ENCODE measurements around the gene PRLR. TPM values are rescaled to one million over a fixed set of nuclear protein-coding genes. Genes with fewer than 3 reads are reported as not detected.
"Not testable (repeated sequence)": the region's sequence is repeated elsewhere in the genome, so short reads cannot be mapped to it uniquely, and the experiment has no call there.

Gene PRLR
- polyA plus RNA-seq, 1 donor from 2014 or later: 0.50 TPM

DNA sequence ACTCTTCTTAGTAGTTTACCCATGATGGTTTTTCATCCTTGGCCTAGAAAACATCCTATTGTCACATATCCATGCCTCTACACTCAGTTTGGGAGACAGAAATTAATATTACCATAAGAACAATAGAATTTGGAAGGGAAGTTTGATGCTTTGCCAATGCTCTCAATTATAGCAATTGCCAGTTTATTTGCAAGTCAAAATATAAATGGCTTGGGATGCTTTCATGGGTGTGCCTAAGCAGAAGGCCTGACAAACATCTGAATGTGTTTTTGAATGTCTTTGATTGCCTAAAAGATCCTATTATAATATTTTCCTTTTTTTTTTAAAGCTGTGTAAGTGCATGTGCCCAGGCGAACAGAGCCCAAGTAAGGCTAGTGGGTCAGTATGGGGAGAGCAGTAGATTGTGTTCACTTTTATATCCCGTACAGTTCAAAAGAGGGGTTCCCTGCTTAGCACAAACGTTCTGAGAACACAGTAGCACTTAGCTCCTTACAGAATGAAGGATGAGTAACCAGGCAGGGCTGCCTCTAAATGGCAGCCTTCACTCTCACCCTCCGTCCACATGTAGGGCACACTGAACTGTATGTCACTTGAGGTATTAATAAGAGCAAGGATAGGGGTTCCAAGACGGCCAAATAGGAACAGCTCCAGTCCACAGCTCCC, 126.5 kb downstream of the PRLR start:
- Histone ChIP-seq H3K9ac (ENCODE audit: low read length) (no peak overlapping the region), H2AFZ (ENCODE audit: low read depth, low read length) (no peak overlapping the region)

DNA sequence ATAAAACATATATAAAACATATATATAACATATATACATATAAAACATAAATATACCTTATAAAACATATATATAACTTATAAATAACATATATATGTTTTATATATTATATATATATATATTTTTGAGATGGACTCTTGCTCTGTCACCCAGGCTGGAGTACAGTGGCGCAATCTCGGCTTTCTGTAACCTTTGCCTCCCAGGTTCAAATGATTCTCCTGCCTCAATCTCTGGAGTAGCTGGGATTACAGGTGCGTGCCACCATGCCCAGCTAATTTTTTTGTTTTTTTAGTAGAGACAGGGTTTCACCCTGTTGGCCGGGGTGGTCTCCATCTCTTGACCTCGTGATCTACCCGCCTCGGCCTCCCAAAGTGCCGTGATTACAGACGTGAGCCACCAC, 128.6 kb downstream of the PRLR start:
- H3F3A ChIP-seq (ENCODE audit: insufficient read depth, low read length, poor library complexity, severe bottlenecking); H4K20me1 ChIP-seq (ENCODE audit: insufficient read depth); H3K4me3 ChIP-seq (ENCODE audit: low read length); H3K9me3 ChIP-seq (ENCODE audit: low read length); H3K9me2 ChIP-seq (ENCODE audit: insufficient read depth, low read length); H3K79me2 ChIP-seq (replicated peaks; ENCODE audit: insufficient read depth, low read length); H3K27ac ChIP-seq (ENCODE audit: low read length); H3K27me3 ChIP-seq (ENCODE audit: insufficient read depth, low read depth, low read length); H3K4me2 ChIP-seq (ENCODE audit: low read length); H3K9ac ChIP-seq (ENCODE audit: low read length); H3K36me3 ChIP-seq (ENCODE audit: insufficient read depth, low read length); H2AFZ ChIP-seq (ENCODE audit: low read depth, low read length): not testable (repeated sequence)

More for the DNA sequence above, 126.5 kb downstream of the PRLR start:
- TF ChIP-seq TAF1 (IDR thresholded peaks at IDR 0.05; ENCODE audit: low read depth) (no peak), MXI1 (conservative IDR thresholded peaks at IDR 0.05; ENCODE audit: poor library complexity, severe bottlenecking) (no peak), POLR2AphosphoS5 (IDR thresholded peaks at IDR 0.05) (no peak), EP300 (conservative IDR thresholded peaks at IDR 0.05; ENCODE audit: poor library complexity, severe bottlenecking) (no peak), RAD21 (conservative IDR thresholded peaks at IDR 0.05) (no peak)
- TF ChIP-seq, protein P1, sequence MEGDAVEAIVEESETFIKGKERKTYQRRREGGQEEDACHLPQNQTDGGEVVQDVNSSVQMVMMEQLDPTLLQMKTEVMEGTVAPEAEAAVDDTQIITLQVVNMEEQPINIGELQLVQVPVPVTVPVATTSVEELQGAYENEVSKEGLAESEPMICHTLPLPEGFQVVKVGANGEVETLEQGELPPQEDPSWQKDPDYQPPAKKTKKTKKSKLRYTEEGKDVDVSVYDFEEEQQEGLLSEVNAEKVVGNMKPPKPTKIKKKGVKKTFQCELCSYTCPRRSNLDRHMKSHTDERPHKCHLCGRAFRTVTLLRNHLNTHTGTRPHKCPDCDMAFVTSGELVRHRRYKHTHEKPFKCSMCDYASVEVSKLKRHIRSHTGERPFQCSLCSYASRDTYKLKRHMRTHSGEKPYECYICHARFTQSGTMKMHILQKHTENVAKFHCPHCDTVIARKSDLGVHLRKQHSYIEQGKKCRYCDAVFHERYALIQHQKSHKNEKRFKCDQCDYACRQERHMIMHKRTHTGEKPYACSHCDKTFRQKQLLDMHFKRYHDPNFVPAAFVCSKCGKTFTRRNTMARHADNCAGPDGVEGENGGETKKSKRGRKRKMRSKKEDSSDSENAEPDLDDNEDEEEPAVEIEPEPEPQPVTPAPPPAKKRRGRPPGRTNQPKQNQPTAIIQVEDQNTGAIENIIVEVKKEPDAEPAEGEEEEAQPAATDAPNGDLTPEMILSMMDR (IDR thresholded peaks at IDR 0.05; ENCODE audit: poor library complexity, severe bottlenecking): no peak
- TF ChIP-seq, protein P2, sequence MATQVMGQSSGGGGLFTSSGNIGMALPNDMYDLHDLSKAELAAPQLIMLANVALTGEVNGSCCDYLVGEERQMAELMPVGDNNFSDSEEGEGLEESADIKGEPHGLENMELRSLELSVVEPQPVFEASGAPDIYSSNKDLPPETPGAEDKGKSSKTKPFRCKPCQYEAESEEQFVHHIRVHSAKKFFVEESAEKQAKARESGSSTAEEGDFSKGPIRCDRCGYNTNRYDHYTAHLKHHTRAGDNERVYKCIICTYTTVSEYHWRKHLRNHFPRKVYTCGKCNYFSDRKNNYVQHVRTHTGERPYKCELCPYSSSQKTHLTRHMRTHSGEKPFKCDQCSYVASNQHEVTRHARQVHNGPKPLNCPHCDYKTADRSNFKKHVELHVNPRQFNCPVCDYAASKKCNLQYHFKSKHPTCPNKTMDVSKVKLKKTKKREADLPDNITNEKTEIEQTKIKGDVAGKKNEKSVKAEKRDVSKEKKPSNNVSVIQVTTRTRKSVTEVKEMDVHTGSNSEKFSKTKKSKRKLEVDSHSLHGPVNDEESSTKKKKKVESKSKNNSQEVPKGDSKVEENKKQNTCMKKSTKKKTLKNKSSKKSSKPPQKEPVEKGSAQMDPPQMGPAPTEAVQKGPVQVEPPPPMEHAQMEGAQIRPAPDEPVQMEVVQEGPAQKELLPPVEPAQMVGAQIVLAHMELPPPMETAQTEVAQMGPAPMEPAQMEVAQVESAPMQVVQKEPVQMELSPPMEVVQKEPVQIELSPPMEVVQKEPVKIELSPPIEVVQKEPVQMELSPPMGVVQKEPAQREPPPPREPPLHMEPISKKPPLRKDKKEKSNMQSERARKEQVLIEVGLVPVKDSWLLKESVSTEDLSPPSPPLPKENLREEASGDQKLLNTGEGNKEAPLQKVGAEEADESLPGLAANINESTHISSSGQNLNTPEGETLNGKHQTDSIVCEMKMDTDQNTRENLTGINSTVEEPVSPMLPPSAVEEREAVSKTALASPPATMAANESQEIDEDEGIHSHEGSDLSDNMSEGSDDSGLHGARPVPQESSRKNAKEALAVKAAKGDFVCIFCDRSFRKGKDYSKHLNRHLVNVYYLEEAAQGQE (IDR thresholded peaks at IDR 0.05; ENCODE audit: borderline replicate concordance): no peak
- no peak overlapping the region for H3K4me2 ChIP-seq (ENCODE audit: low read length)
- no peaks in the 10 kb centered on the region for H3K9me2 ChIP-seq (ENCODE audit: insufficient read depth, low read length)
- H3F3A ChIP-seq (ENCODE audit: insufficient read depth, low read length, poor library complexity, severe bottlenecking): no peaks in the 10 kb centered on the region
- H3K9me3 ChIP-seq (ENCODE audit: low read length): no peaks in the 10 kb centered on the region
- H3K4me3 ChIP-seq (ENCODE audit: low read length): no peak overlapping the region
- H3K79me2 ChIP-seq (replicated peaks; ENCODE audit: insufficient read depth, low read length): no peaks in the 10 kb centered on the region
- H3K27ac ChIP-seq (ENCODE audit: low read length): no peak overlapping the region
- H3K27me3 ChIP-seq (ENCODE audit: insufficient read depth, low read depth, low read length): no peaks in the 10 kb centered on the region
- H3K36me3 ChIP-seq (ENCODE audit: insufficient read depth, low read length): no peaks in the 10 kb centered on the region
- no peaks in the 10 kb centered on the region for H4K20me1 ChIP-seq (ENCODE audit: insufficient read depth)

DNA sequence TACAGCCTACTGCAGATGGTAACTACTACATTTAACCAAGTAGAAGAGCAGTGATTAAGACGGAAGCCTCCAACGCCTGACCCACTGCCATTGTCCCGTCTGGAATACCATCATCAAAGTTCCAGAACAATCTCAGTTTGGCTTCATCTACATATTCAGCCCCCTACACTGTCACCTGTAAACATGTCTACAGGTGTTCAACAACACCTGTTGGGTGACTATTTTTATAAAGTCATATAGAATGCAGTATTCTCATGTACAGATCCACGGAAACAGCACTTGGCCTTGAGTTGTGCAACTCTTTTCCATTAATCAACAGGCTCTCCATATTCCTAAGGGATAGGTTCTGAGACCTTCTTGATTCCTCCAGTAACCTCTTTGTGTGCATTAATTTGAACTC, 129.3 kb downstream of the PRLR start:
- Histone ChIP-seq H3K9me3 (ENCODE audit: low read length) (no peaks in the 10 kb centered on the region), H3K36me3 (ENCODE audit: insufficient read depth, low read length) (no peaks in the 10 kb centered on the region), H3K27me3 (ENCODE audit: insufficient read depth, low read depth, low read length) (no peaks in the 10 kb centered on the region), H3K4me3 (ENCODE audit: low read length) (no peak overlapping the region), H3K9ac (ENCODE audit: low read length) (no peak overlapping the region), H3K9me2 (ENCODE audit: insufficient read depth, low read length) (no peaks in the 10 kb centered on the region), H3F3A (ENCODE audit: insufficient read depth, low read length, poor library complexity, severe bottlenecking) (no peaks in the 10 kb centered on the region), H3K4me2 (ENCODE audit: low read length) (no peak overlapping the region), H4K20me1 (ENCODE audit: insufficient read depth) (no peaks in the 10 kb centered on the region), H3K79me2 (replicated peaks; ENCODE audit: insufficient read depth, low read length) (no peaks in the 10 kb centered on the region), H3K27ac (ENCODE audit: low read length) (no peak overlapping the region), H2AFZ (ENCODE audit: low read depth, low read length) (no peak overlapping the region)
- TF ChIP-seq, protein P2 (IDR thresholded peaks at IDR 0.05; ENCODE audit: borderline replicate concordance): no peak
- TF ChIP-seq SMC3 (conservative IDR thresholded peaks at IDR 0.05; ENCODE audit: poor library complexity) (no peak), EP300 (conservative IDR thresholded peaks at IDR 0.05; ENCODE audit: poor library complexity, severe bottlenecking) (no peak), TAF1 (IDR thresholded peaks at IDR 0.05; ENCODE audit: low read depth) (no peak), EZH2 (IDR thresholded peaks at IDR 0.05; ENCODE audit: borderline replicate concordance, insufficient read depth, low read length, poor library complexity, severe bottlenecking) (no peak), MXI1 (conservative IDR thresholded peaks at IDR 0.05; ENCODE audit: poor library complexity, severe bottlenecking) (no peak), RAD21 (conservative IDR thresholded peaks at IDR 0.05) (no peak), POLR2AphosphoS5 (IDR thresholded peaks at IDR 0.05) (no peak)
- TF ChIP-seq, protein P1 (IDR thresholded peaks at IDR 0.05; ENCODE audit: poor library complexity, severe bottlenecking): no peak

Measured in neural cell (in vitro differentiated cells).